ENCODE results near the gene MAL. TPM values are rescaled to one million over a fixed set of nuclear protein-coding genes. Genes with fewer than 3 reads are reported as not detected.

MAL gene
- total and polyA plus RNA-seq, 11 donors = 0.97 to 12.7 (median 3.5) TPM

DNA sequence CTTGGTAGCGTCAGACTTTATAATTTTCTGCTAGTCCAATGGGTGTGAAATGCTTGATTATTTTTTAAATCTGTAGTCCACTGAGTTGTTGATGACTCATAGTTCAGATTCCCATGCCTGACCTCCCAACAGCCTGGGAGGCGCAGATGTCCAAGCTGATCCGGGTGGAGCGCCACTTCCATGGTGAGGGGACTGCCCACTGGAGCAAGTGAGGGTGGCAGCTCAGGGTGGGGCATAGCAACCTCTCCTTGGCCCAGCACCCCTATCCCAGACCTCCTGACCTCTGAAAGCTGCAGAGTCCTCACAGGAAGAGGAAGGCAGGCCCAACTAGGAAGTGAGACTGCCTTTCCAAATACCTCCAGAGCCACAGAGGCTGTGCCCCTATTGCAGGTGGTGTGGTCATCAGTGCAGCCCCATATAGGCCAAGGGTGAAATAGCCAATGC lies 4.4 kb downstream of the MAL start:
- TF ChIP-seq, protein P1, sequence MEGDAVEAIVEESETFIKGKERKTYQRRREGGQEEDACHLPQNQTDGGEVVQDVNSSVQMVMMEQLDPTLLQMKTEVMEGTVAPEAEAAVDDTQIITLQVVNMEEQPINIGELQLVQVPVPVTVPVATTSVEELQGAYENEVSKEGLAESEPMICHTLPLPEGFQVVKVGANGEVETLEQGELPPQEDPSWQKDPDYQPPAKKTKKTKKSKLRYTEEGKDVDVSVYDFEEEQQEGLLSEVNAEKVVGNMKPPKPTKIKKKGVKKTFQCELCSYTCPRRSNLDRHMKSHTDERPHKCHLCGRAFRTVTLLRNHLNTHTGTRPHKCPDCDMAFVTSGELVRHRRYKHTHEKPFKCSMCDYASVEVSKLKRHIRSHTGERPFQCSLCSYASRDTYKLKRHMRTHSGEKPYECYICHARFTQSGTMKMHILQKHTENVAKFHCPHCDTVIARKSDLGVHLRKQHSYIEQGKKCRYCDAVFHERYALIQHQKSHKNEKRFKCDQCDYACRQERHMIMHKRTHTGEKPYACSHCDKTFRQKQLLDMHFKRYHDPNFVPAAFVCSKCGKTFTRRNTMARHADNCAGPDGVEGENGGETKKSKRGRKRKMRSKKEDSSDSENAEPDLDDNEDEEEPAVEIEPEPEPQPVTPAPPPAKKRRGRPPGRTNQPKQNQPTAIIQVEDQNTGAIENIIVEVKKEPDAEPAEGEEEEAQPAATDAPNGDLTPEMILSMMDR (IDR thresholded peaks at IDR 0.05) = no peak
- no peak for TF ChIP-seq POLR2A (IDR thresholded peaks at IDR 0.05)
- Histone ChIP-seq H3K27me3 (peaks cover 0 to 62% (median 27%) of the 10 kb centered on the region in 9 donors), H3K27ac (no peak overlapping the region), H3K36me3 (no peaks in the 10 kb centered on the region), H3K4me1 (peaks cover 0 to 20% (median 5%) of the 10 kb centered on the region in 12 donors), H3K4me3 (no peak overlapping the region), H3K9me3 (no peaks in the 10 kb centered on the region)
- DNase-seq (no peak), ATAC-seq (no peak)
- intact Hi-C loops (cut with DNase I) = loop anchor here in 2 of 10 donors (10.0 kb wide), 2 partner anchors 45 to 85 kb away; no protein-coding TSS in a partner anchor
- WGBS, 4 donors = 78 to 87% (median 81%) methylated on average over 4 of the region's 4 CpGs

DNA sequence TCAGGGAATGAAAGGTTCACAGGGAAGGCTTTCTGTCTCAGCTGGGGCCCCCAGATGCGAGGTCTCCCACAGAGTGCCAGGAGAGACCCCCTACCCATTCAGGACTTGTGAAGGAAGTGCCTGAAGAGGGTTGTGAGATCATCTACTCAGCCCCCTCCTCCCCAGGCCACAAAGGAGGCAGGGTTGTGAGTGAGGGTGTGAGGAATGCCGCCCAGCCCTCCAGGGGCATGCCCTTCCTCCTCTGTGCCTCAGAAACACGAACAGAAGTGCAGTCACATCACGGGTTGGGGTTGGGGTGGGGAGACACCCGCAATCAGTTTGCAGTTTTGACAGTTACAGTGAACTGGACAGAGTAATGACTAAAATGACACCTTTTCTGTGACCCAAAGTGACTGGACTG lies 5.0 kb downstream of the MAL start:
- Histone ChIP-seq H3K36me3 (no peaks in the 10 kb centered on the region), H3K9me3 (no peaks in the 10 kb centered on the region), H3K27me3 (peaks cover 0 to 56% (median 24%) of the 10 kb centered on the region in 9 donors), H3K27ac (no peak overlapping the region), H3K4me3 (no peak overlapping the region), H3K4me1 (peaks cover 0 to 14% (median 3%) of the 10 kb centered on the region in 12 donors)
- intact Hi-C loops (cut with DNase I) = no loop called here
- TF ChIP-seq, protein P1 (IDR thresholded peaks at IDR 0.05) = no peak
- no peak for TF ChIP-seq POLR2A (IDR thresholded peaks at IDR 0.05)
- WGBS, 4 donors = 50 to 66% (median 55%) methylated on average over 4 to 5 of the region's 5 CpGs
- no peak for ATAC-seq
- DNase-seq = no peak

DNA sequence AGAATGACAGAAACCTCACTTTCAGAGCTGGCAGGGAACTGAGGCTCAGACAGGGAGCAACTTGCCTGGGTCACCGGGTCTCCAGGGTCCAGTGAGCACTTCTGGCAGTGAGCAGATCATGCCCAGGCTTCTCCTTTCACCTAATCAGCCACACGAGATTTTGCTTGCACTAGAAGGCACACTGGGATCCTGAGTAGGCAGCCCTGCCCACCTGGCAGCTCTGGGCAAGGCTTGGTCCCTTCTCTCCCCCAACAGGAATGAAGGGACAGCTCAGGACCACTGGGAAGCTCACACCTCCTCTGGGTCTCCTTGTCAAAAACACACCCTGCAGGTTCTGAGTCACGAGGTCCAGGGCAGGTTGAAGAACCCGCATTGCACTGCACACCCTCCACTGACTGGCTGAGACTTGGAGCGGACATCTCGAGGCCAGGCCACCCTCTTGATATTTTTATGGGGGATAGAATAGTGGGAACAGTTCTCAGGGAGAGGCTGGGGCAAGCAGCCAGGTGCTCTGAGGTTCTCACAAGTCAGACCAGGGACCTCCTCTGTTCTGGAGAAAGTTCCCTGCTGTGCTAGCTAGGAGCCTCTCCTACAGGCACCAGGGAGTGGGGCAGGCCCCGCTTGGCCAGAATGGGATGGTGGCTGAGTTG lies 5.7 kb downstream of the MAL start:
- intact Hi-C loops (cut with DNase I) = no loop called here
- Histone ChIP-seq H3K36me3 (no peaks in the 10 kb centered on the region), H3K4me1 (peaks cover 0 to 8% (median 0%) of the 10 kb centered on the region in 12 donors), H3K27ac (no peak overlapping the region), H3K4me3 (no peak overlapping the region), H3K9me3 (no peaks in the 10 kb centered on the region), H3K27me3 (peaks cover 0 to 49% (median 21%) of the 10 kb centered on the region in 9 donors)
- TF ChIP-seq, protein P1 (IDR thresholded peaks at IDR 0.05) = no peak
- no peak for TF ChIP-seq POLR2A (IDR thresholded peaks at IDR 0.05)
- DNase-seq (no peak), ATAC-seq (no peak)
- 69 to 80% (median 73%) methylated on average over 4 to 7 of the region's 7 CpGs for WGBS, 4 donors

DNA sequence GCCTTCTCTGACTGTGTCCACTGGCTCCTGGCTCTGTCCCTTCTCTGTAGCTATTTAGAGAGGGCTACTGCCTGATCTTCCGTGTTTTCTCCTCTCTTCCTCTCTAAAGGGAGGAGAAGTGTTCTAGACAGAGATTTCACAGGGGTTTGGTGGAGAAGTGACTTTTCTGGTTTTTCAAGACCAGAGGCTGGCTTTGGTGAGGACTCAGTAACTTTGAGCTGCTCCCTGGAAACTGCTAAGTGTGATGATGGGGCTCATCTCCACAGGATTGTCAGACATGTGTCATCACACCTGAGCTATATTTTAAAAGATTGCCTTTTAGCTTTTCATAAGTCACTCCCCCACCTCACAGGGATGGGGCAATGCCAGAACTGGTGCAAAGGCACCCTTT lies 6.2 kb downstream of the MAL start:
- intact Hi-C loops (cut with DNase I) = no loop called here
- ATAC-seq (no peak), DNase-seq (no peak)
- no peak overlapping the region for H3K27ac ChIP-seq
- H3K27me3 ChIP-seq = peaks cover 0 to 44% (median 19%) of the 10 kb centered on the region in 9 donors
- no peaks in the 10 kb centered on the region for H3K36me3 ChIP-seq
- peaks cover 0 to 3% (median 0%) of the 10 kb centered on the region in 12 donors for H3K4me1 ChIP-seq
- no peaks in the 10 kb centered on the region for H3K9me3 ChIP-seq
- WGBS, 4 donors = 56 to 79% (median 67%) methylated on average over 1 of the region's 1 CpG
- TF ChIP-seq, protein P1 (IDR thresholded peaks at IDR 0.05) = no peak
- TF ChIP-seq POLR2A (IDR thresholded peaks at IDR 0.05) = no peak
- no peak overlapping the region for H3K4me3 ChIP-seq

All from heart left ventricle (tissue), 16 donors.